GM12875 (cell line): ENCODE results near the gene NAA25.
"Not testable (repeated sequence)": the region's sequence is repeated elsewhere in the genome, so short reads cannot be mapped to it uniquely, and the experiment has no call there.

Experiments
- H3K4me3 ChIP-seq: one replicate; pipeline ENCODE4 v1.5.1; 2011; ENCODE audit warnings: low read depth, low read length, control low read depth
- TF ChIP-seq, protein P1 (sequence below): IDR thresholded peaks from 2 replicates; pipeline ENCODE4 v1.5.1; 2011; ENCODE audit warnings: low read depth, mild to moderate bottlenecking, control low read depth, inconsistent platforms, low read length, moderate library complexity, borderline replicate concordance; ENCODE audit not compliant: insufficient read depth

NAA25 gene

DNA sequence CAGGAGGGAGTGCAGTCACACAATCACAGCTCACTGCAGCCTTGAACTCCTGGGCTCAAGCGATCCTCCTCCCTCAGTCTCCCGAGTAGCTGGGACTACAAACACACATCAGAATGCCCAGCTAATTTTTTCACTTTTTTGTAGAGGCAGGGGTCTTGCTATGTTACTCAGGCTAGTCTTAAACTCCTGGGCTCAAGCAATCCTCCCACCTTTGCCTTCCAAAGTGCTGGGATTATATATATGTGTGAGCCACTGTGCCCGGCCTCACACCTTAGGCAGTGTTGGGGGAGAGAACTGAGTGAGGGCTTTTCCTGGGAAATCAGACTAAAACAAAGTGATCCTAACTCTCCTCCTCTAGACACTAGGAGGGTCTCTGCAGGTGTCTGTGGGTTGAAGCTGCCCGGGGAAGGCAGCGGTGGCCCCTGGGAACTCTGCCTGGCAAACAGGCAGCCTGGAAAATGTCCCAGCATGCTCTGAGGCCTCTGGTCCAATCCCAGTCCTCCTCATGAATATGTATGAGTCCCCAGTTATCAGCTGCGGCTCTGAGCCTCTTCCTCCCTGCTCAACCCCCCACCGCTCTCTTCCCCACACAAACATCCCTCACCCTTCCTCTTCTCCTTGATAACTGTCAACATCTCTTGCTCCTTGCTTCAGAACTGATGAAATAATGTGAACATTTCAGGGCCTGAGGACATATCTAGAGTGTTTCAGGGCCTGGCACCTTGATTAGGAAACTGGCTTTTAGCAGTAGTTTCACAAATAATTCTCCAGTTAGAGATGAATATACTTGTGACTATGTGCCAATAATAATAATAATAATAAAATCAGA is 7.9 kb upstream of the NAA25 start:
- H3K4me3 ChIP-seq: no peak overlapping the region
- TF ChIP-seq, protein P1, sequence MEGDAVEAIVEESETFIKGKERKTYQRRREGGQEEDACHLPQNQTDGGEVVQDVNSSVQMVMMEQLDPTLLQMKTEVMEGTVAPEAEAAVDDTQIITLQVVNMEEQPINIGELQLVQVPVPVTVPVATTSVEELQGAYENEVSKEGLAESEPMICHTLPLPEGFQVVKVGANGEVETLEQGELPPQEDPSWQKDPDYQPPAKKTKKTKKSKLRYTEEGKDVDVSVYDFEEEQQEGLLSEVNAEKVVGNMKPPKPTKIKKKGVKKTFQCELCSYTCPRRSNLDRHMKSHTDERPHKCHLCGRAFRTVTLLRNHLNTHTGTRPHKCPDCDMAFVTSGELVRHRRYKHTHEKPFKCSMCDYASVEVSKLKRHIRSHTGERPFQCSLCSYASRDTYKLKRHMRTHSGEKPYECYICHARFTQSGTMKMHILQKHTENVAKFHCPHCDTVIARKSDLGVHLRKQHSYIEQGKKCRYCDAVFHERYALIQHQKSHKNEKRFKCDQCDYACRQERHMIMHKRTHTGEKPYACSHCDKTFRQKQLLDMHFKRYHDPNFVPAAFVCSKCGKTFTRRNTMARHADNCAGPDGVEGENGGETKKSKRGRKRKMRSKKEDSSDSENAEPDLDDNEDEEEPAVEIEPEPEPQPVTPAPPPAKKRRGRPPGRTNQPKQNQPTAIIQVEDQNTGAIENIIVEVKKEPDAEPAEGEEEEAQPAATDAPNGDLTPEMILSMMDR: no peak

DNA sequence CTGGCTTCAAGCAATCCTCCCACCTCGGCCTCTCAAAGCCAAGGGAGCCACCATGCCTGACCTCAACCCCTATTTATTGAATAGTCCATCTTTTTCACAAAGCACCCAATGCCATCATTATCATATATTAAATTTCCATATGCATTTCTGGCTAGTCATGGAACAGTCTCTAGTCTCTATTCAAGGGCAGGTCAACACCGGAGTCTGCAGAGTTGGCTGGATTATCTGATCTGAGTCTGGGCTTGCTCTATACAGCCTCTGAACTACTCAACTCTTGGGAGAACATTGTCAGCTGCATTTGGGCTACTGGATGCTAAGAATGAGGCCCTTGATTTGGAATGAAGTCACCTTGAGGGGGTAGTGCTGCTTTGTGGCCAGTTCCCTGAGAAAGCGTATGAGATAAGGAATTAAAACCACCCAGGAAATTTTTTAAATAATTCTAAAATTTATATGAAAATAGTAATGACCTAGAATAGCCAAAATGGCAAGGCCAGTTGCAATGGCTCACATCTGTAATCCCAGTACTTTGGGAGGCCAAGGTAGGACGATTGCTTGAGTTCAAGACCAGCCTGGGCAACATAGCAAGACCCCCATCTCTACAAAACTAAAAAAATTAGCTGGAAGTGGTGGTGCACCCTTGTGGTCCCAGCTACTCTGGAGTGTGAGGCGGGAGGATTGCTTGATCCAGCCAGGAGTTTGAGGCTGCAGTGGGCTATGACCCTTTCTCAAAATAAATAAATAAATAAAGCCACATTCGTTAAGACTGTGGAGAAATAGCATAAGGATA is 6.9 kb upstream of the NAA25 start:
- H3K4me3 ChIP-seq: no peak overlapping the region
- TF ChIP-seq, protein P1: no peak

DNA sequence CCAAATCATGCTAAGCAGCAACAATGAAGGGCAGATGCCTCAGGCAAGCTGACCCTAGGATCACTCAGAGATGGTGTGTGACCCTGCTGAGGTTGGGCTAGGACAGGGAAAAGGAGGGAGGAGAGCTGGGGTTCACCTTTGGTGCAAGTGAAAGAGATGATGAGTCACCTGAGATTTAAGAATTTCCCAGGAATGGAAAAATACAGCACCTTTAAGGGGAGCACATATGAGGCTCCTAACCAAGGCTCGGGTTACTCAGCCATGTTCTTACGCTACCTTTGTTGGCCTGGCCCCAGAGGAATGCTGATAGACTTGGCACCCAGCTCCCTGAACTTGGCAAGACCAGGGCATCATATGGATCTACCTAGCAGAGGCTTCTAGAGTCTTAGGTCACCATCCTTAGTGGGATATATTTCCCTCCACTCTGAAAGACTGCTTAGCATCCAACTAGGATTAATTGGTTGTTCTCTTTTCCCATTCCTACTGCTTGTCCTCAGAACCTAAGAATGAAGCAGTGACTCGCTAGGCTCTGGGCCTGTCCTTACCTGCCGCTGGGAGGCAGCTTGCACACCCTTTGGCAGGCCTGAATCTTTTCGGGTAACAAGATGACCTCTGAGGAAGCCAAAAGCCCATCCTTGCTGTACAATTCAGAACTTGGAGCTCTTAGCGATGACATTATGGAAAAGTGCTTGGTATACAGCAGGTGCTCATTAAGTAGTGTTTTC is 4.0 kb upstream of the NAA25 start:
- H3K4me3 ChIP-seq: no peak overlapping the region
- TF ChIP-seq, protein P1: no peak

DNA sequence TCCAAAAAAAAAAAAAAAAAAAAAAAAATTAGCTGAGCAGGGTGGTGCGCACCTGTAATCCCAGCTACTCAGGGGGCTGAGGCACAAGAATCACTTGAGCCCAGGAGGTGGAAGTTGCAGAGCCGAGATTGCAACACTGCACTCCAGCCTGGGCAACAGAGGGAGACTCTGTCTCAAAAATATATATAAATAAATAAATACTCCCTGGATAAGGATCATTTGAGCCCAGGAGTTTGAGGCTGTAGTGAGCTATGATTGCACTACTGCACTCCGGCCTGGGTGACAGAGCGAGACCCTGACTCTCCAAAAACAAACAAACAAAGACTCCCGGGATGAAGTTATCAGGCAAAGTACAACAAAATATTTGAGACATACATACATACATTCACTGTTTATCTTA is 3.3 kb upstream of the NAA25 start:
- H3K4me3 ChIP-seq: no peak overlapping the region
- TF ChIP-seq, protein P1: no peak

DNA sequence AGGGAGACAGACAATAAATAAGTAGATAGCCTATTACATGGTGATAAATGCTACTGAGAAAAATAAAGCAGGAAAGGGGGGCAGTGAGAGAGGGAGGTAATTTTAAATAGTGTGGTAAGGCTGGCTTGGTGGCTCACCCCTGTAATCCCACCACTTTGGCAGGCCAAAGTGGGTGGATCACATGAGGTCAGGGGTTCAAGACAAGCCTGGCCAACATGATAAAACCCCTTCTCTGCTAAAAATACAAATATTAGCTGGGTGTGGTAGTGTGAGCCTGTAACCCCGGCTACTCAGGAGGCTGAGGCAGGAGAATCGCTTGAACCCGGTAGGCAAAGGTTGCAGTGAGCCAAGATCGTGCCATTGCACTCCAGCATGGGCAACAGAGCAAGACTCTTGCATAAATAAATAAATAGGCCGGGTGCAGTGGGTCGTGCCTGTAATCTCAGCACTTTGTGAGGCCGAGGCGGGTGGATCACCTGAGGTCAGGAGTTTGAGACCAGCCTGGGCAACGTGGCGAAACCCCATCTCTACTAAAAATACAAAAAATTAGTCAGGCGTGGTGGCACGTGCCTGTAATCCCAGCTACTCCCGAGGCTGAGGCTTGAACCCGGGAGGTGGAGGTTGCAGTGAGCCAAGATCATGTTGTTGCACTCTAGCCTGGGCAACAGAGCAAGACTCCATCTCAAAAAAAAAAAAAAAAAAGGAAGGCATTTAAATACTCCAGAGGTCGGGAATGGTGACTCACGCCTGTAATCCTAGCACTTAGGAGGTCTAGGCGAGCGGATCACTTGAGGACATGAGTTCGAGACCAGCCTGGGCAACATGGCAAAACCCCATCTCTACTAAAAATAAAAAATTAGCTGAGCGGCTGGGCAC is 2.4 kb upstream of the NAA25 start:
- H3K4me3 ChIP-seq: not testable (repeated sequence)

DNA sequence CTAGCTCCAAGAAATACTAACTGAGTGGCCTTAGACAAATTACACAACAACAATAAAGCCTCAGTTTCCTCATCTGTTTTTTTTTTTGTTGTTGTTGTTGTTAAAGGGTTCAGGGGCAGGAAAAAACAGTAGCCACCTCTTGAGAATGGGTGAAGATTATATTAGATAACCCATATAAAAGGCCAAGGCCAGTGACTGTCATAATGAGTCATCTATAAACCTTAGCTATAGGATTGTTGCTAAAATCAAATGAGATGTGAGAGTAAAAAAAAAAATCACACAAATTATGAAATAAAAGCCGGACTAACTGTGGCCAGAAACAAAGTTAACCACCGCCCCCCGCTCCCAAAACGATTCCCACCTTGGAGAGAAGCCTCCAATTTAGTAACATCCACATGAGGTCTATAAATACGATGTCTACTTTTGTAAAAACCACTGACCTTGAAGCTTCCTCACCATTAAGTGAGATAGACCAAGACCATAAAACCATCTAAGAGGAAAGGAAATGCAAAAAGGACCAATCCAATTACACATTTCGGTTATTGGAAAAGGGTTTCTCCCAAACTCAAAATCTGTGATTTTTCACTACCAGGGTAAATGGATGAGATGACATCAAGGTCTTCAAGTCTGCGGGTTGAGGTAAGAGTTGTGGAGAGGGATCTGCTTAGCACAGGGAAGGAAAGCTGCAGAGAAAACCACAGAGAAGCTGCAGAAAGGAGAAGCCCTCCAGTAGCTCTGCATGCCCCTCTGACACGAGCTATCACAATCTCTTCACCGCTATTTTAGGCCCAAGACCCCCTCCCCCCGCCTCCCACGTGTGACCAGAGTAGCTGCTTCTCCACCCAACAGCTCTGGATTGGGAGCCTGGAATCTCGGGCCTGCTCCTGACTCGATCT is 1.0 kb downstream of the NAA25 start:
- TF ChIP-seq, protein P1: no peak
- peak overlapping the region; percentile 81 for H3K4me3 ChIP-seq
